Measurements from ENCODE around the gene AIF1.

DNA sequence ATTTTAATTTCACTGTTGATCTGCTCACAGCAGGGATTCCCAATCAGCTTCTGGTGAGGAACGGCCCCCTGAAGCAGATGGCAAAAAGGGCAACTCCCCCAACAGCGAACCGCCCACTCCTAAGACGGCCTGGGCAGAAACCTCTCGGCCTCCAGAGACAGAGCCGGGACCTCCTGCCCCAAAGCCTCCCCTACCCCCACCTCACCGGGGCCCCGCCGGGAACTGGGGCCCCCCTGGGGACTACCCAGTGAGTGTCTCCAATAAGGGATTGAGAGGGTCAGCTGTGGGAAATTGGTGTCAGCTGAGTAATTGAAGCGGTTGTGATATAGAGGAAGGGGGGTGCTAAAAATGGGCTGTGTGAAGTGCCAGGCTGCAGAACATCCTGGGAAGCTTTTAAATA is 11.9 kb downstream of the AIF1 start:
- TF ChIP-seq POLR2AphosphoS5 (IDR thresholded peaks at IDR 0.05; ENCODE audit: low read depth, low read length) (no peak), TAF1 (IDR thresholded peaks at IDR 0.05; ENCODE audit: low read depth, low read length) (no peak), POLR2A (IDR thresholded peaks at IDR 0.05; ENCODE audit: low read depth, low read length) (no peak)
